Hepatocyte (in vitro differentiated cells): ENCODE results near the gene TPX2. TPM values are rescaled to one million over a fixed set of nuclear protein-coding genes. Genes with fewer than 3 reads are reported as not detected.

Experiments
- DNase-seq: peaks from one replicate; pipeline ENCODE4 v3.0.0-alpha.2; 2016; ENCODE audit warnings: low spot score
- H2AFZ ChIP-seq: fragments of 200-600 bp; sonication (generic); 2 replicates; pipeline ENCODE4 v1.6.0; 2016; ENCODE audit warnings: antibody characterized with exemption, mild to moderate bottlenecking
- H3K27ac ChIP-seq: fragments of 200-600 bp; sonication (generic); 2 replicates; pipeline ENCODE4 v1.5.1; 2016; ENCODE audit warnings: mild to moderate bottlenecking
- H3K27me3 ChIP-seq: fragments of 200-600 bp; sonication (generic); 2 replicates; pipeline ENCODE4 v1.6.1; 2016
- H3K36me3 ChIP-seq: fragments of 200-600 bp; sonication (generic); replicated peaks from 2 replicates; pipeline ENCODE4 v1.5.1; 2016; ENCODE audit warnings: low read depth; ENCODE audit not compliant: insufficient read depth
- H3K4me1 ChIP-seq: fragments of 200-600 bp; sonication (generic); 2 replicates; pipeline ENCODE4 v1.5.1; 2016; ENCODE audit warnings: mild to moderate bottlenecking, moderate library complexity; ENCODE audit not compliant: insufficient read depth
- H3K4me2 ChIP-seq: fragments of 200-600 bp; sonication (generic); 2 replicates; pipeline ENCODE4 v1.6.0; 2016
- H3K4me3 ChIP-seq: fragments of 200-600 bp; sonication (generic); 2 replicates; pipeline ENCODE4 v1.5.1; 2016; ENCODE audit warnings: mild to moderate bottlenecking
- H3K79me2 ChIP-seq: fragments of 200-600 bp; sonication (generic); 2 replicates; pipeline ENCODE4 v1.6.0; 2017; ENCODE audit warnings: mild to moderate bottlenecking
- H3K9me2 ChIP-seq: fragments of 200-600 bp; sonication (generic); replicated peaks from 2 replicates; pipeline ENCODE4 v1.6.0; 2017; ENCODE audit warnings: mild to moderate bottlenecking; ENCODE audit not compliant: insufficient read depth
- H3K9me3 ChIP-seq: fragments of 200-600 bp; sonication (generic); 2 replicates; pipeline ENCODE4 v1.5.1; 2016; ENCODE audit warnings: low read depth, mild to moderate bottlenecking
- H4K20me1 ChIP-seq: fragments of 200-600 bp; sonication (generic); 2 replicates; pipeline ENCODE4 v1.6.0; 2016; ENCODE audit warnings: mild to moderate bottlenecking; ENCODE audit not compliant: insufficient read depth, poor library complexity, severe bottlenecking
- EZH2 ChIP-seq: fragments of 200-600 bp; sonication (generic); IDR thresholded peaks from 2 replicates; pipeline ENCODE4 v1.6.1; 2016; ENCODE audit warnings: antibody characterized with exemption, mild to moderate bottlenecking, borderline replicate concordance
- EZH2phosphoT487 ChIP-seq: fragments of 200-600 bp; sonication (generic); IDR thresholded peaks from one replicate; pipeline ENCODE4 v1.6.1; 2018; ENCODE audit warnings: antibody characterized with exemption, mild to moderate bottlenecking, low read depth, moderate library complexity; ENCODE audit not compliant: unreplicated experiment, severe bottlenecking
- WGBS: methylation state at CpG from one replicate; pipeline ENCODE4 v1.1.6; 2016; ENCODE audit warnings: low lambda C conversion rate; ENCODE audit errors: missing lambda C conversion rate; 5-methylcytosine and 5-hydroxymethylcytosine counted together
- polyA plus RNA-seq: library from polyadenylated mRNA; unstranded; fragments of >200 nt; fragmentation: Nextera tagmentation; extraction: Ambion mirVana; gene quantifications from 2 replicates; pipeline ENCODE4 v1.2.1, GENCODE V29; 2016
- total RNA-seq: library from RNA; depleted of rRNA; stranded (reverse); fragments of >200 nt; gene quantifications from 2 replicates; pipeline ENCODE4 v1.2.3, GENCODE V29; 2014
- TF ChIP-seq, protein P1 (sequence below): fragments of 200-600 bp; sonication (generic); IDR thresholded peaks from 2 replicates; pipeline ENCODE4 v1.5.1; 2016; ENCODE audit warnings: antibody characterized with exemption, mild to moderate bottlenecking; ENCODE audit not compliant: poor library complexity

Gene TPX2
- total and polyA plus RNA-seq, 2 experiments from 2014 or later: 16.3 to 23.9 TPM

- Histone ChIP-seq H3K79me2 (peaks cover 96% of the 10 kb centered on the region), H3K27me3 (no peaks in the 10 kb centered on the region), H2AFZ (no peak overlapping the region), H3K4me2 (no peak overlapping the region), H3K36me3 (no peaks in the 10 kb centered on the region), H3K4me3 (no peak overlapping the region), H3K27ac (no peak overlapping the region), H3K9me3 (no peaks in the 10 kb centered on the region), H3K9me2 (no peaks in the 10 kb centered on the region), H4K20me1 (peaks cover 17% of the 10 kb centered on the region), H3K4me1 (peaks cover 20% of the 10 kb centered on the region)
- no peak for DNase-seq
- TF ChIP-seq EZH2phosphoT487: no peak
- TF ChIP-seq, protein P1, sequence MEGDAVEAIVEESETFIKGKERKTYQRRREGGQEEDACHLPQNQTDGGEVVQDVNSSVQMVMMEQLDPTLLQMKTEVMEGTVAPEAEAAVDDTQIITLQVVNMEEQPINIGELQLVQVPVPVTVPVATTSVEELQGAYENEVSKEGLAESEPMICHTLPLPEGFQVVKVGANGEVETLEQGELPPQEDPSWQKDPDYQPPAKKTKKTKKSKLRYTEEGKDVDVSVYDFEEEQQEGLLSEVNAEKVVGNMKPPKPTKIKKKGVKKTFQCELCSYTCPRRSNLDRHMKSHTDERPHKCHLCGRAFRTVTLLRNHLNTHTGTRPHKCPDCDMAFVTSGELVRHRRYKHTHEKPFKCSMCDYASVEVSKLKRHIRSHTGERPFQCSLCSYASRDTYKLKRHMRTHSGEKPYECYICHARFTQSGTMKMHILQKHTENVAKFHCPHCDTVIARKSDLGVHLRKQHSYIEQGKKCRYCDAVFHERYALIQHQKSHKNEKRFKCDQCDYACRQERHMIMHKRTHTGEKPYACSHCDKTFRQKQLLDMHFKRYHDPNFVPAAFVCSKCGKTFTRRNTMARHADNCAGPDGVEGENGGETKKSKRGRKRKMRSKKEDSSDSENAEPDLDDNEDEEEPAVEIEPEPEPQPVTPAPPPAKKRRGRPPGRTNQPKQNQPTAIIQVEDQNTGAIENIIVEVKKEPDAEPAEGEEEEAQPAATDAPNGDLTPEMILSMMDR: no peak
- no peak for TF ChIP-seq EZH2
- WGBS: 92% methylated on average over 6 of the region's 6 CpGs
These were observed 45.7 kb upstream of the TPX2 start for GRCh38 chr20:31693402-31693801.

- Histone ChIP-seq H3K4me3 (no peak overlapping the region), H3K9me2 (no peaks in the 10 kb centered on the region), H3K79me2 (peaks cover 96% of the 10 kb centered on the region), H3K36me3 (no peaks in the 10 kb centered on the region), H3K27ac (peak overlapping the region; percentile 80), H3K4me2 (no peak overlapping the region), H3K4me1 (peaks cover 27% of the 10 kb centered on the region), H3K9me3 (no peaks in the 10 kb centered on the region), H4K20me1 (peaks cover 17% of the 10 kb centered on the region), H3K27me3 (no peaks in the 10 kb centered on the region), H2AFZ (no peak overlapping the region)
- 72% methylated on average over 4 of the region's 4 CpGs for WGBS
- TF ChIP-seq, protein P1: no peak
- TF ChIP-seq EZH2phosphoT487: no peak
- TF ChIP-seq EZH2: no peak
- no peak for DNase-seq
These were observed 45.0 kb upstream of the TPX2 start for GRCh38 chr20:31693987-31694661.

DNA sequence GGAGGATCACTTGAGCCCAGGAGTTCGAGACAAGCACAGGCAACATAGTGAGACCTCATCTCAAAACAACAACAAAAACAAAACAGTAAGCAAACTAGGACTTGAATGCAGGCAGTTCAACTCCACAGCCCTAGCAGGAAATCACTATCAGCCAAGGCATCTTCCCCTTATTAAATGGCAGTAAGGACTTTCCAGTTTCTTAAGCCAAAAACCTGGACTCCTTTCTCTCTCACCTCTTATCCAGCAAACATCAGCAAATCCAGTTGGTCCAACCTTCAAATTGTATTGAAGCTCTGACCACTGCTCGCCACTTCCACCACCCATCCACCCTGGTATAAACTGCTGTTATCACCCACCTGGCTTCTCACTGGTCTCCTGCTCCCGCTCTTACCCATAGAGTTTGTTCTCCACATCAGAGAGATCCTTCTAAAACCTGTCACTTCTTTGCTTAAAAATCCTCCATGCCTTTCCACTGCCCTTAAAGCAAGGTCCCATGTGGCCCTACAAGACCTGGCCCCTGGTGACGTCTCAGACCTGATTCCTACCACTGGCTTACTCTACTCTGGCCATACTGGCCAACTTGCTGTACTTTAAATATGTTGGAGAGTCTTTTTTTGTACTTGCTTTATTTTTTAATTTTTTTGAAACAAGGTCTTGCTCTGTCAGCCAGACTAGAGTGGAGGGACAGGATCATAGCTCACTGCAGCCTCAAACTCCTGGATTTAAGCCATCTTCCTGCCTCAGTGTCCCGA, 44.1 kb upstream of the TPX2 start:
- Histone ChIP-seq H3K9me2 (no peaks in the 10 kb centered on the region), H3K4me1 (peaks cover 34% of the 10 kb centered on the region), H4K20me1 (peaks cover 15% of the 10 kb centered on the region), H3K4me2 (no peak overlapping the region), H3K79me2 (peaks cover 94% of the 10 kb centered on the region), H3K4me3 (no peak overlapping the region), H3K27ac (peak overlapping the region; percentile 80), H3K9me3 (no peaks in the 10 kb centered on the region), H2AFZ (no peak overlapping the region), H3K36me3 (no peaks in the 10 kb centered on the region), H3K27me3 (no peaks in the 10 kb centered on the region)
- no peak for DNase-seq
- TF ChIP-seq EZH2phosphoT487 (no peak), EZH2 (no peak)
- TF ChIP-seq, protein P1: no peak
- 93% methylated on average over 5 of the region's 5 CpGs for WGBS
